HCT116 (cell line): ENCODE measurements around the gene HGFAC. TPM values are rescaled to one million over a fixed set of nuclear protein-coding genes. Genes with fewer than 3 reads are reported as not detected.

ENCODE experiments used
- ATAC-seq: fragments of 200-7000 bp; cut with Tn5 transposase; 2 replicates; pipeline ENCODE4 v1.9.1; 2020; ENCODE audit warnings: mild to moderate bottlenecking, moderate library complexity
- BruUV-seq: library from RNA; stranded (reverse); fragments of 400-500 nt; replicated peaks from 2 replicates; lab custom pipeline; 2021; lab: Mats Ljungman, UMichigan
- CTCF ChIA-PET: fragments of 300-600 bp; sonication (Branson Sonifier 250); formaldehyde crosslinking; loops from one replicate; lab custom pipeline; 2021; ENCODE audit warnings: antibody characterized with exemption; lab: Charles Lee
- POLR2A ChIA-PET: fragments of 300-600, 350-600 bp; sonication (Branson Sonifier 250); formaldehyde crosslinking; loops from one replicate; lab custom pipeline; 2021; ENCODE audit warnings: antibody characterized with exemption; lab: Charles Lee
- RAD21 ChIA-PET, 2 experiments: fragments of 300-600 bp; sonication (Branson Sonifier 250); formaldehyde crosslinking; loops; one replicate each; lab custom pipeline; 2023; ENCODE audit warnings: low total read pairs in 2 of 2; ENCODE audit not compliant: uncharacterized antibody in 2 of 2, unreplicated experiment in 2 of 2, low non-redundant PET in 1 of 2; lab: Charles Lee
- DNase-seq: peaks from one replicate; pipeline ENCODE4 v3.0.0-alpha.2; 2010; ENCODE audit warnings: low read depth, low spot score
- H2AFZ ChIP-seq: fragments of 200-600 bp; shearing (Covaris generic), sonication (generic); 2 replicates; pipeline ENCODE4 v1.6.1; 2017; ENCODE audit warnings: low read depth, mixed run types, mixed read lengths, antibody characterized with exemption, low read length; ENCODE audit not compliant: poor library complexity, severe bottlenecking
- H3K27ac ChIP-seq: 2 replicates; pipeline ENCODE4 v1.5.1; 2012; ENCODE audit warnings: low read depth, low read length
- H3K27me3 ChIP-seq: fragments of 200-600 bp; sonication (generic); 2 replicates; pipeline ENCODE4 v1.6.1; 2016; ENCODE audit warnings: mixed run types, low read length, mixed read lengths; ENCODE audit not compliant: insufficient read depth
- H3K36me3 ChIP-seq, 2 experiments: fragments of 200-500 bp in 1 of 2; fragments of 200-600 bp in 1 of 2; sonication (Bioruptor generic) in 1 of 2; sonication (generic) in 1 of 2; 2 replicates each; pipeline versions ENCODE4 v1.5.1 to v1.6.1; 2014 to 2016; ENCODE audit warnings: low read length in 2 of 2, inconsistent platforms in 1 of 2, mixed read lengths in 1 of 2, mixed run types in 1 of 2; ENCODE audit not compliant: insufficient read depth in 2 of 2, control insufficient read depth in 1 of 2
- H3K4me1 ChIP-seq, 2 experiments: fragments of 200-600 bp in 1 of 2; sonication (generic) in 1 of 2; 2 replicates each; pipeline versions ENCODE4 v1.5.1 to v1.6.1; 2012 to 2017; ENCODE audit warnings: low read length in 2 of 2, inconsistent platforms in 1 of 2, mild to moderate bottlenecking in 1 of 2, mixed read lengths in 1 of 2, mixed run types in 1 of 2, moderate library complexity in 1 of 2; ENCODE audit not compliant: insufficient read depth in 2 of 2, control insufficient read depth in 1 of 2
- H3K4me2 ChIP-seq: fragments of 200-600 bp; sonication (generic); 2 replicates; pipeline ENCODE4 v1.6.1; 2017; ENCODE audit warnings: mixed run types, low read length, mixed read lengths
- H3K4me3 ChIP-seq, 2 experiments: fragments of 200-600 bp in 1 of 2; sonication (generic) in 1 of 2; replicated peaks in 1 of 2; 2 replicates each; pipeline ENCODE4 v1.5.1; 2011 to 2016; ENCODE audit warnings: low read length in 2 of 2, control low read depth in 1 of 2, low read depth in 1 of 2, mild to moderate bottlenecking in 1 of 2, mixed read lengths in 1 of 2, mixed run types in 1 of 2
- H3K79me2 ChIP-seq: fragments of 200-600 bp; sonication (generic); 2 replicates; pipeline ENCODE4 v1.6.1; 2017; ENCODE audit warnings: mild to moderate bottlenecking, mixed run types, low read length, moderate library complexity, mixed read lengths; ENCODE audit not compliant: insufficient read depth
- H3K9ac ChIP-seq: fragments of 200-600 bp; sonication (generic); 2 replicates; pipeline ENCODE4 v1.6.1; 2016; ENCODE audit warnings: low read length, mixed read lengths
- H3K9me2 ChIP-seq: fragments of 200-600 bp; sonication (generic), shearing (Covaris generic); 2 replicates; pipeline ENCODE4 v1.6.1; 2017; ENCODE audit warnings: mixed run types, mild to moderate bottlenecking, moderate library complexity; ENCODE audit not compliant: insufficient read depth
- H3K9me3 ChIP-seq, 2 experiments: fragments of 200-500 bp in 1 of 2; fragments of 200-600 bp in 1 of 2; sonication (Bioruptor generic) in 1 of 2; sonication (generic) in 1 of 2; 2 replicates each; pipeline ENCODE4 v1.6.1; 2014 to 2017; ENCODE audit warnings: low read length in 2 of 2, mixed read lengths in 2 of 2, inconsistent platforms in 1 of 2, low read depth in 1 of 2, mild to moderate bottlenecking in 1 of 2, mixed run types in 1 of 2, moderate library complexity in 1 of 2; ENCODE audit not compliant: control insufficient read depth in 1 of 2, insufficient read depth in 1 of 2
- H4K20me1 ChIP-seq: fragments of 200-600 bp; sonication (generic), shearing (Covaris generic); 2 replicates; pipeline ENCODE4 v1.6.1; 2017; ENCODE audit warnings: mixed run types, mild to moderate bottlenecking, moderate library complexity; ENCODE audit not compliant: insufficient read depth
- ATF3 ChIP-seq: IDR thresholded peaks from 2 replicates; pipeline ENCODE4 v1.6.1; 2012
- CBX3 ChIP-seq: IDR thresholded peaks from 2 replicates; pipeline ENCODE4 v1.6.1; 2012; ENCODE audit warnings: low read depth
- CEBPB ChIP-seq: IDR thresholded peaks from 2 replicates; pipeline ENCODE4 v1.6.1; 2012; ENCODE audit warnings: low read depth
- ELF1 ChIP-seq: IDR thresholded peaks from 2 replicates; pipeline ENCODE4 v1.6.1; 2012; ENCODE audit warnings: low read depth, borderline replicate concordance
- EZH2 ChIP-seq: fragments of 200-600 bp; sonication (generic); IDR thresholded peaks from 2 replicates; pipeline ENCODE4 v1.6.1; 2017; ENCODE audit warnings: antibody characterized with exemption, mixed run types
- JUND ChIP-seq: IDR thresholded peaks from 2 replicates; pipeline ENCODE4 v1.6.1; 2012
- POLR2A ChIP-seq: IDR thresholded peaks from 2 replicates; pipeline ENCODE4 v1.7.0; 2011; ENCODE audit warnings: borderline replicate concordance; ENCODE audit not compliant: insufficient read depth, insufficient read length; ENCODE audit errors: extremely low read depth
- POLR2AphosphoS5 ChIP-seq: IDR thresholded peaks from 2 replicates; pipeline ENCODE4 v1.6.1; 2011; ENCODE audit warnings: mild to moderate bottlenecking, low read depth, low read length, moderate library complexity
- REST ChIP-seq: IDR thresholded peaks from 2 replicates; pipeline ENCODE4 v1.6.1; 2012; ENCODE audit warnings: low read depth
- SP1 ChIP-seq: IDR thresholded peaks from 2 replicates; pipeline ENCODE4 v1.6.1; 2012; ENCODE audit warnings: low read depth
- YY1 ChIP-seq: IDR thresholded peaks from 2 replicates; pipeline ENCODE4 v1.6.1; 2011; ENCODE audit warnings: low read length, low read depth, moderate library complexity, mild to moderate bottlenecking; ENCODE audit not compliant: insufficient replicate concordance; ENCODE audit errors: extremely low read depth
- ZBTB33 ChIP-seq: IDR thresholded peaks from 2 replicates; pipeline ENCODE4 v1.6.1; 2011; ENCODE audit warnings: mild to moderate bottlenecking, low read length, moderate library complexity; ENCODE audit not compliant: insufficient replicate concordance; ENCODE audit errors: extremely low read depth
- ZNF274 ChIP-seq: fragments of 200-500 bp; sonication (Bioruptor generic); IDR thresholded peaks from 2 replicates; pipeline ENCODE4 v1.6.1; 2014; ENCODE audit warnings: mild to moderate bottlenecking, low read depth, low read length, inconsistent platforms
- intact Hi-C: fragments of 100-400 bp; cut with micrococcal nuclease; formaldehyde crosslinking; loops from 2 replicates; pipeline ENCODE4 v1.10.0; 2022
- total RNA-seq: library from RNA; stranded (reverse); gene quantifications from one replicate; pipeline ENCODE4 v1.2.1, GENCODE V29; 2021; ENCODE audit not compliant: unreplicated experiment

Gene HGFAC
- total RNA-seq, 1 experiment from 2014 or later: 1.1 TPM

GRCh38 chr4:3396600-3396999, 45.2 kb upstream of the HGFAC start:
- ATAC-seq: no peak

More at GRCh38 chr4:3396600-3396999, 45.2 kb upstream of the HGFAC start:
- BruUV-seq: no TSS peak
- Histone ChIP-seq H3K36me3 (no peaks in the 10 kb centered on the region), H2AFZ (no peak overlapping the region), H4K20me1 (no peaks in the 10 kb centered on the region), H3K79me2 (no peaks in the 10 kb centered on the region), H3K4me1 (peaks cover 0 to 7% of the 10 kb centered on the region in 2 experiments; a peak in 2 of 4 replicates), H3K9me3 (no peaks in the 10 kb centered on the region), H3K27me3 (no peaks in the 10 kb centered on the region), H3K9ac (no peak overlapping the region), H3K4me3 (no peak overlapping the region)
- ChIA-PET RAD21 (no interaction called here), POLR2A (no interaction called here), CTCF (no interaction called here)
- no peak for DNase-seq
- intact Hi-C loops: no loop called here
- TF ChIP-seq POLR2A (no peak), ELF1 (no peak), POLR2AphosphoS5 (no peak), EZH2 (no peak), ATF3 (no peak), ZBTB33 (no peak), SP1 (no peak), CEBPB (no peak), CBX3 (no peak), ZNF274 (no peak), JUND (no peak), YY1 (no peak), REST (no peak)
- TF ChIP-seq, all 23 proteins: peak for 0
- H3K9me2 ChIP-seq: no peaks in the 10 kb centered on the region
- no peak overlapping the region for H3K4me2 ChIP-seq
- no peak overlapping the region for H3K27ac ChIP-seq
